Fibroblast of lung (primary cell): Measurements from ENCODE around the gene SPATA33.

Source experiments
- CTCF ChIP-seq, 2 donors: IDR thresholded peaks in 1 of 2; conservative IDR thresholded peaks in 1 of 2; 1 replicate in 1 of 2; 2 replicates in 1 of 2; pipeline ENCODE4 v1.5.1; 2011 to 2012; ENCODE audit warnings: low read length in 2 of 2, control low read depth in 1 of 2, inconsistent platforms in 1 of 2, low read depth in 1 of 2, mild to moderate bottlenecking in 1 of 2
- EZH2 ChIP-seq: IDR thresholded peaks from 2 replicates; pipeline ENCODE4 v1.5.1; 2012; ENCODE audit warnings: low read length, control low read depth, mild to moderate bottlenecking; ENCODE audit errors: missing control alignments

DNA sequence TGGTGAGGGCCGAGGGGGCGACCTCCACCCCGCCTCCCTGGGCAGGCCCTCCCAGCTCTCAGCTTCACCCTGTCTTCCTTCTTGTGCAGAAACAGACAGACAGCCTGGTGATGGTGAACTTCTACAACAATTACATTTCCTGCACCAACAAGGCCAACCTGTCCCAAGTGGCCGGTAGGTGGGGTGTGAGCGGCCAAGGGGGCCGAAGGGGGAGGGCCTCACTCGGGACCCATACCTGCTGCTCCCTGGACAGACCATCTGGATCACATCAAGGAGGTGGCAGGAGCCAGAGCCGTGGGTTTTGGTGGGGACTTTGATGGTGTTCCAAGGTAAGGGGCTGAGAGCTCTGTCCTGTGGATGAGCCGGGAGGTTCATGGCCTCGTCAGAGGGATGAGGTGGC lies 20.3 kb upstream of the SPATA33 start:
- no peak for TF ChIP-seq CTCF (conservative IDR thresholded peaks at IDR 0.05 in 1 of 2, IDR thresholded peaks at IDR 0.05 in 1 of 2; ENCODE audit: low read depth in 1 of 2, low read length in 2 of 2)
- no peak for TF ChIP-seq EZH2
